GM18868 (cell line): ENCODE measurements around the gene GALNT6.

Experiments used
- ATAC-seq: cut with Tn5 transposase; IDR thresholded peaks from one replicate; pipeline ENCODE4 v1.9.1; 2021; ENCODE audit warnings: mild to moderate bottlenecking, moderate library complexity; ENCODE audit not compliant: unreplicated experiment

The GALNT6 gene

GRCh38 chr12:51405801-51406207 lies 14.6 kb upstream of the GALNT6 start:
- no peak for ATAC-seq

DNA sequence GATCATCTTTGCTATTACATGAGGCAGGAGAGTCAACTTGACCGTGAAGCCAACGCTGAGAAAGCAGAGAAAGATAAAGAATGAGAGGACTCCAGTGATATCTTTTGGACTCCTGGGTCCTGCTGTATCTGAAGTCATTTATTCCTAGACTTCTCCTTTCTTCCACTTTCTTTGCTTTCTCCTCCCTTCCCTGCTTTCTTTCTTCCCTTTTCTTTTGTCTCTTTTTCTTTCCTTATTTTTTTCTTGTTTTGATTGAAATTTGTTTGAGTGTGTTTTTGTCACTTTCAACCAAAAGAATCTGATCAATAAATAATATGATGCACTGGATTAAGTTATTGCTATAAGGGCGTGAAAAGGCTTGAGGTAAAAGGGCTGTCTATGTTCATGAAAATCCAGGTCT lies 13.4 kb upstream of the GALNT6 start:
- no peak for ATAC-seq

GRCh38 chr12:51403681-51404136 lies 12.5 kb upstream of the GALNT6 start:
- ATAC-seq = no peak

GRCh38 chr12:51403159-51403558 lies 12.0 kb upstream of the GALNT6 start:
- peak; percentile 43 for ATAC-seq

- ATAC-seq = no peak
Observed at GRCh38 chr12:51401900-51402299, 10.7 kb upstream of the GALNT6 start.

DNA sequence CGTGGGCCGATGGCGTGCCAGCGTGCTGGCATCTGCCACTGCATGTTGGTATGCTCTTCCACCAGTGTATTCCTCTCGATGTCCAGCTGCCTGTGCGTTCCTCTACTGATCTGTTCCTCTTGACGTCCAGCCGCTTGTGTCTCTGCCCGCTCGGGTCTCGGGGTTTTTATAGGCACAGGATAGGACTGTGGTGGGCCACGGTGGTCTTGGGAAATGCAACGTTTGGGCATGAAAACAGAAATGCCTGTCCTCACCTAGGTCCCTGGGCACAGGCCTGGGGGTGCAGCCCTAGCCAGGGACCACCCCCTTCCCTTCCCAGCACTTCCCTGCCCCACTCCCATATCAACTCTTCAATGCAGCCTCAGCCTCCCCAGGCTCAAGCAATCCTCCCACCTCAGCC lies 10.3 kb upstream of the GALNT6 start:
- ATAC-seq = no peak

DNA sequence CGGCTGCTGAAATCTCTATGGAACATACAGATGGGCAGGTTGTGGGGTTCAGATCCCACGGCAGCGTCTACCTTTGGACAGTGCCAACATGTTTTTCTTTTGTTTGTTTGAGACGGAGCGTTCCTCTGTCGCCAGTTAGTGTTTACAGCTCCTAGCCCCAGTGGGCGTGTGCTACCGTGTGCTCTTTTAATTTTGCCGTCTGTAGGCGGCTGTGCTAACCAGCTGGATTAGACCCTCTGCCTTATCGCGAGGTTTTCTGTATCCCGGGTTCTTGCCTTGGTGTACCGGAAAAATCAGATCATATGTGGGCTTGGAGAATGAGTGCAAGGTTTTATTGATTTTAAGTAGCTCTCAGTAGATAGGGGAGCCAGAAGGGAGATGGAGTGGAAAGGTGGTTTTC lies 9.8 kb upstream of the GALNT6 start:
- no peak for ATAC-seq

DNA sequence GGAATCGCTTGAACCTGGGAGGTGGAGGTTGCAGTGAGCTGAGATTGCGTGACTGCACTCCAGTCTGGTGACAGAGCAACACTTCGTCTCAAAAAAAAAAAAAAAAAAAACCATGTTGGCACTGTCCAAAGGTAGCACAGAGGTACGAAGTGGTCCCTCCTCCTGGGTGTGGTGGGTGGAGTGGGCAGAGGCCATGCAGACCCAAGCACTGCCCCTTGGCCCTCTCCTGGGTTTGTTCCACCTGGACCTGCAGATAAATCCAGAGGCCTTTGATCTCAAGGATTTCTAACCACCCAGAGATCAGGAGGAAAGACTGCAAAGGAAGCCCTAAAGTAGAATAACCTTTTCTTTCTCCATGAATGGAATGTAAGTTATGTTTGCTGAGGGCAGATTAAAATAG lies 8.7 kb upstream of the GALNT6 start:
- no peak for ATAC-seq

- no peak for ATAC-seq
Observed at GRCh38 chr12:51397670-51398069, 6.5 kb upstream of the GALNT6 start.

GRCh38 chr12:51395283-51396230 lies 4.4 kb upstream of the GALNT6 start:
- ATAC-seq = peak; percentile 50

DNA sequence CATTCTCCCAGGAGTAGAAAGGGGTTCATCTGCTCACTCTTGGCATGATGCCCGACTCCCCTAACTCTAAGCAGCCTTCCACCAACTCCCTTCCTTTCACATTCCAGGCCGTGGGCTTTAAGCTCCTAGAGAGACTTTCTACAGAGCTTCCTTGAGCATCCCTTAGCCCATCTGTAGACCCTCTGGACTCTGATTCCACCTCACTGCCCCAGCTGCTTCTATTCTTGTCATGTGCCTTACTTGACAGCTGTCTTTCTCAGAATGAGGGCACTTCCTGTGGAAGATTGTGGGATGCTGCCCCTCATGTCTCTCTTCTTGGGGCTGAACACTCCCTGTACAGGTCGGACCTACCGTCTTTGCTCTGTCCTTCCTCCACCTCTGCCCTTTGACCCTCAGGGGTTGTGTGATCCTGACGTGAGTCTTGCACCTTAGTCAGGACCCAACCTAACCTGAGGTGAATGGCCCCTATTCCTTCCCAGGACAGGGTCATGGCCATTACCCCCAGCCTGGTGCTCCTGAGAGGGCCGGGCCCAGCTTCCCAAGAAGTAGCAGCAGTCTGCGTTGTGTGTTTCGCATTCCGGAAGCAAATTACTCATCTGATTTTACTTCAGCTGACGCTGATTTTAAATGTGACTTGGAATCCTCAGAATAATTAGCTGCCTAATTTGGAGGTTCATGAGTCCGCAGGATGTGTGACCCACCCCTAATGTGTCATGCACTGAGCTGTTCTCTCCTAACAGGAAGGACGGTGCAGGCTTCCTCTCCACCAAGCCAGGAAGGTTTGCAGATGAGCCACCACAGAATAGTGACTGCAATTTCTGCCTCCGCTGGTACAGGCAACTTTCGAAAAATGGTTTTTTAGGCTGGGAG lies 2.7 kb upstream of the GALNT6 start:
- no peak for ATAC-seq

GRCh38 chr12:51392556-51393237 lies 1.5 kb upstream of the GALNT6 start:
- peak; percentile 33 for ATAC-seq

DNA sequence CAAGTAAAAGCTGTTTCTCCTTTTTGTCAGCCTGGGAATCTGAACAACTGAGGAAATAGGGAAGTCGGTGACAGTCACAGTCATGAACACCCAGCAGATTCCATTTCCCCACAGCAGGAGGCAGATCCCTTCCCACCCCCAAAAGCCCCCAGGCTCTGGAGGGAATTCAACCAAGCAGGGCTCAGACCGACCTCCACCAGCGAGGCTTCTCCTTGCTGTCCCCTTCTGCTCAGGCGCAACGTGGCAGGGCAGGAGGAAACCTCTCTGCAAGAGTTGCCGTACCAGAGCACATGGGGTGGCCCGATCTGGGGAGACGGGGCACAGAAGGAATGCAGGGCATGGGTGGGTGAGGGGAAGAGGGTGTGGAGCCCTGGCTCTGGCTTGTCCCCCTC lies 319 bp downstream of the GALNT6 start:
- ATAC-seq = peak; percentile 12

DNA sequence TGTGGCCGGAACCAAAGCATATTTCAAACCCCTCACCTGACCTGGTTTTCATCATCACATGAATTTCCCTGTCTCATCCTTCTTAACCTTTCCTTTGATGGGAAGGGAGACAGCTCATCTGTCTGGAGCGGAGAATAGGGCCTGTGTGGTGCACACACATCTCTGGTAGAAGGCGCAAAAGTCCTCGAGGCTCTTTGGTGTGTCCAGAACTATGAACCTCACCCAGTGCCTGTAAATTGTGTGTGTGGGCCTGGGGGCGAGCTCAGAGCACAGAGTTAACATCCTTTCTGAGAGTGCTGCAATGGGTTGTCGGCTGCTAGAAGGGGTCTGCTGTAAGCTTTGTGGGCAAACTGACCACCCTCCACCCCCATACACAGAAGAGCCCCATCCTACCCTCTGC lies 749 bp downstream of the GALNT6 start:
- ATAC-seq = no peak

DNA sequence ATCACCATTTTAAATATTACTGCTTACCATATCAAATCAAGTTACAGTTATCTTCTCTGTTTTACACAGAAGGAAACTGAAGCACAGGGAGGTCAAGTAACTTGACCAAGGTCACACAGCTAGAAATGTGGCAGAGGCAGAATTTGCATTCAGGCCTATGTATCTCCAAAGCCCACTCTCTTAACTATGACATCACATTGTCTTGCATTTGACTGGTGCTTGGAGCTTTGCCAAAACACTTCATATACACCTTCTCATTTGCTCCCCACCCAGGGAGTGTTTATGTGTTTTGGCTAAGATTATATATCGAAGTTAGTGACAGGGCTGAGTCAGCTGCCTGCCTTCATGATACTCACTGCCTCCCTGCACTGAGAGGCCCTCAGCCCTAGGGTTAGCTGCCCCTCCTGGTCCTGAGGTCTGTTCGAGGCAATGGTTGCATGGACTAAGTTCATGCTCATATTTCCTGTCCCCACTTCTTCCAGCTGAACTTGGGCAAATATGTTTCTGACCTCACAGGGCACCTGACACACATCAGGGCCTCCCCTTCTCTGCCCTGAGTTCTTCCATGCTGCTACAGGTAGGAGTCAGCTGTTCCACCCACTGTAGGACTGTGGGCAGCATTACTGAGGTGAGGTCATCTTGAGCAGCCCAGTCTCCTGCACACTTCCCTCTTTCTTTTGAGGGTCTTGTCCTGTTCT lies 1.8 kb downstream of the GALNT6 start:
- ATAC-seq = no peak

DNA sequence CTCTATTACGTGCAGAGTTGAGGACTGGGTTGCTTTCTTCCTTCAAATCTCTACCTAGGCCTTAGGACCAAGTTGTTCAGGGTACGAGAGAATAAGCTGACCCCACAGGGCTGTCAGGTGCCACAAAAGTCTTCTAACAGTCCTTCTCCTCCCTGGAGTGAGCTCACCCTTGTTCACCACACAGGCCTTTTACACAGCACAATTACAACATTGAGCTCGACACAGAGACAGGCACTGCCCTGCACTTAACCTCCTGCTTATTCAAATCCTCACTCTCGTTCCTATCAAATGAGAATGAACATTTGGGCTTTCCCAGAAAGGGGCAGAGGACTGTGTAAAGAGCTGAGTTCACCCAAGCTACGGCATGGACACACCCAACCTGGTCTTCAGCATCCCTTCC lies 2.4 kb downstream of the GALNT6 start:
- no peak for ATAC-seq

GRCh38 chr12:51388069-51388799 lies 3.0 kb downstream of the GALNT6 start:
- no peak for ATAC-seq

GRCh38 chr12:51386351-51386750 lies 4.9 kb downstream of the GALNT6 start:
- no peak for ATAC-seq

DNA sequence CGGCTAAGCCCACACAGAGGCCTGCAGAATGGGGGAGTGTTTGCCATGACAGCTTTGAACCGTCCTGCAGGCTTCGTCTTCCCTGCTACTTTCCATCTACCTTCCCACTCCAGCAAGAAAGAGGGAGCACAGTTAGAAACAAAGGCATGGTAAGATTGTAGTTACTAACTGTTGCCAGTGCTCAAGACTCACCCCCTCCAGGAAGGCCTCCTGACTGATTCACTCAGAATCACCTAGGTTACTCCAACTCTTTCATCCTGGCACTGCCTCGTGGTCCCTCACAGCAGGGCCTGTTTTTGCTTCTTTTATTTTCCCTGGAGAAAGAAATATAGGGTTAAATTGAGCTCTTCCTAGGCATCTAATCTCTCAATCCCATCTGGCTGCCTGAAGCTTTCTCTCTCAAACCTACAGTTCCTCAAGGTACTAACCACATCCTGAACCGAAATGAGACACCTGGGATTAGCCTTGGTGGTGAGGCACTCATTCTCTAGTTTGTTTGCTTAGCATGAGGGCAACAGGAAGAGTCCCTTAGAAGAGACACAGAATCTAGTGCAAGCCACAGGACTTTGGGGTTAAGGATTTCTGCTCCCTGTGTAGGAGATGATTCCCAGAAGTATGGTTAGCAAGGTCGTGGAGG lies 7.8 kb downstream of the GALNT6 start:
- no peak for ATAC-seq
